Measurements from ENCODE around the gene HAL. TPM values are rescaled to one million over a fixed set of nuclear protein-coding genes. Genes with fewer than 3 reads are reported as not detected.

HAL gene
- total RNA-seq, 1 donor: not detected

- TF ChIP-seq CTCF (IDR thresholded peaks at IDR 0.05; ENCODE audit: insufficient read depth, low read depth, low read length): no peak
- no peak overlapping the region for H3K4me3 ChIP-seq (ENCODE audit: low read depth, low read length)
- DNase-seq (ENCODE audit: low read depth): no peak
Measured at GRCh38 chr12:95955549-95956159, 40.5 kb downstream of the HAL start.

GRCh38 chr12:95953000-95953399, 43.1 kb downstream of the HAL start:
- TF ChIP-seq CTCF (IDR thresholded peaks at IDR 0.05; ENCODE audit: insufficient read depth, low read depth, low read length): no peak
- no peak for DNase-seq (ENCODE audit: low read depth)
- no peak overlapping the region for H3K4me3 ChIP-seq (ENCODE audit: low read depth, low read length)

- H3K4me3 ChIP-seq (ENCODE audit: low read depth, low read length): no peak overlapping the region
- DNase-seq (ENCODE audit: low read depth): no peak
- no peak for TF ChIP-seq CTCF (IDR thresholded peaks at IDR 0.05; ENCODE audit: insufficient read depth, low read depth, low read length)
Measured at GRCh38 chr12:95951515-95951914, 44.6 kb downstream of the HAL start.

GRCh38 chr12:95949477-95950206, 46.5 kb downstream of the HAL start:
- no peak for DNase-seq (ENCODE audit: low read depth)
- no peak overlapping the region for H3K4me3 ChIP-seq (ENCODE audit: low read depth, low read length)
- no peak for TF ChIP-seq CTCF (IDR thresholded peaks at IDR 0.05; ENCODE audit: insufficient read depth, low read depth, low read length)

GRCh38 chr12:95944108-95944704, 51.9 kb downstream of the HAL start:
- H3K4me3 ChIP-seq (ENCODE audit: low read depth, low read length): no peak overlapping the region
- no peak for TF ChIP-seq CTCF (IDR thresholded peaks at IDR 0.05; ENCODE audit: insufficient read depth, low read depth, low read length)
- DNase-seq (ENCODE audit: low read depth): no peak

- peak within 1 kb of the TSS; percentile 80 for H3K4me3 ChIP-seq (ENCODE audit: low read depth, low read length)
- peak; percentile 49 for DNase-seq (ENCODE audit: low read depth)
- peak; percentile 29 for TF ChIP-seq CTCF (IDR thresholded peaks at IDR 0.05; ENCODE audit: insufficient read depth, low read depth, low read length)
Measured at GRCh38 chr12:95943330-95943842, 52.8 kb downstream of the HAL start, which contains the start of gene AMDHD1. Gene AMDHD1, plus strand, starts transcription at chr12:95943331. Its CDS starts 68 bp downstream, at chr12:95943399.
